Lung (tissue), 12 donors: ENCODE results near the gene CIRBP. TPM values are rescaled to one million over a fixed set of nuclear protein-coding genes. Genes with fewer than 3 reads are reported as not detected.

Source experiments
- ATAC-seq: fragments of 200-7000 bp; cut with Tn5 transposase; one replicate; pipeline ENCODE4 v1.9.1; 2020; ENCODE audit warnings: moderate number of reproducible peaks; ENCODE audit not compliant: insufficient read depth, low FRiP score
- DNase-seq, 3 donors: peaks; one replicate each; pipeline ENCODE4 v3.0.0-alpha.2; 2013 to 2017
- H3K27ac ChIP-seq, 2 donors: one replicate each; pipeline ENCODE4 v1.5.1; 2013; ENCODE audit warnings: mild to moderate bottlenecking in 2 of 2, moderate library complexity in 2 of 2, control low read depth in 1 of 2, inconsistent platforms in 1 of 2, low read depth in 1 of 2, low read length in 1 of 2
- H3K27me3 ChIP-seq, 3 donors: one replicate each; pipeline ENCODE4 v1.5.1; 2013; ENCODE audit warnings: low read length in 2 of 3; ENCODE audit not compliant: control insufficient read depth in 3 of 3, insufficient read depth in 3 of 3
- H3K36me3 ChIP-seq, 4 donors: one replicate each; pipeline ENCODE4 v1.5.1; 2013; ENCODE audit warnings: low read length in 4 of 4, mild to moderate bottlenecking in 1 of 4, moderate library complexity in 1 of 4; ENCODE audit not compliant: control insufficient read depth in 4 of 4, insufficient read depth in 4 of 4
- H3K4me1 ChIP-seq, 5 donors: one replicate each; pipeline ENCODE4 v1.5.1; 2013; ENCODE audit warnings: low read length in 5 of 5, mild to moderate bottlenecking in 2 of 5, moderate library complexity in 1 of 5; ENCODE audit not compliant: control insufficient read depth in 5 of 5, insufficient read depth in 5 of 5
- H3K4me3 ChIP-seq: one replicate; pipeline ENCODE4 v1.5.1; 2013; ENCODE audit warnings: mild to moderate bottlenecking, control low read depth, moderate library complexity
- H3K9ac ChIP-seq, 2 donors: one replicate each; pipeline ENCODE4 v1.5.1; 2013; ENCODE audit warnings: low read length in 2 of 2, control low read depth in 1 of 2; ENCODE audit not compliant: insufficient read depth in 1 of 2
- H3K9me3 ChIP-seq, 4 donors: one replicate each; pipeline ENCODE4 v1.5.1; 2013; ENCODE audit warnings: low read length in 3 of 4, mild to moderate bottlenecking in 1 of 4, moderate library complexity in 1 of 4; ENCODE audit not compliant: control insufficient read depth in 4 of 4, insufficient read depth in 3 of 4
- CTCF ChIP-seq: IDR thresholded peaks from 2 replicates; pipeline ENCODE4 v1.5.1; 2012; ENCODE audit warnings: mild to moderate bottlenecking; ENCODE audit errors: control extremely low read depth, extremely low read depth
- WGBS, 2 donors: extraction: QIAGEN DNeasy Blood & Tissue Kit; methylation state at CpG; one replicate each; pipeline ENCODE4 v1.1.7; 2013; 5-methylcytosine and 5-hydroxymethylcytosine counted together
- polyA plus RNA-seq, 2 donors: library from polyadenylated mRNA; stranded (reverse); fragments of 200-250 nt; gene quantifications; one replicate each; pipeline ENCODE4 v1.2.1, GENCODE V29; 2013
- total RNA-seq, 2 donors: library from RNA; depleted of rRNA in 1 of 2; stranded (reverse); fragments of >200 nt in 1 of 2; gene quantifications; one replicate each; pipeline ENCODE4 v1.2.1, GENCODE V29; 2014 to 2021
- donor health status: control.
- donor health status: control.
- donor health status: Bipolar disorder and iron deficiency.
- donor health status: healthy.
- donor health status: DM: yes; HTN: yes; CAD: no.

Gene CIRBP
- total and polyA plus RNA-seq, 4 donors, result 313 to 488 (median 439) TPM

GRCh38 chr19:1236576-1236975, 32.6 kb upstream of the CIRBP start:
- H3K4me3 ChIP-seq, result no peak overlapping the region
- 21 to 62% methylated on average over 5 to 39 of the region's 42 CpGs for WGBS, 2 donors
- H3K9me3 ChIP-seq, result no peaks in the 10 kb centered on the region
- ATAC-seq (no peak), DNase-seq (peak in 1 of 3 donors; percentile 6)
- no peaks in the 10 kb centered on the region for H3K27me3 ChIP-seq
- H3K9ac ChIP-seq, result no peak overlapping the region
- TF ChIP-seq CTCF, result no peak
- H3K36me3 ChIP-seq, result no peaks in the 10 kb centered on the region
- peaks cover 0 to 34% (median 12%) of the 10 kb centered on the region in 5 donors for H3K4me1 ChIP-seq
- H3K27ac ChIP-seq, result no peak overlapping the region

GRCh38 chr19:1237027-1237659, 32.0 kb upstream of the CIRBP start:
- Histone ChIP-seq H3K9me3 (no peaks in the 10 kb centered on the region), H3K9ac (no peak overlapping the region), H3K27me3 (no peaks in the 10 kb centered on the region), H3K4me1 (peaks cover 0 to 33% (median 12%) of the 10 kb centered on the region in 5 donors), H3K27ac (no peak overlapping the region), H3K4me3 (peak overlapping the region; percentile 29), H3K36me3 (no peaks in the 10 kb centered on the region)
- DNase-seq (peak; percentile 63 to 72 (median 68)), ATAC-seq (no peak)
- WGBS, 2 donors, result 1 to 2% methylated on average over 32 to 60 of the region's 60 CpGs
- TF ChIP-seq CTCF, result no peak

GRCh38 chr19:1237754-1238368, 31.3 kb upstream of the CIRBP start, which contains the start of gene CBARP:
CBARP (minus strand) TSS chr19:1238005; CDS start chr19:1236100, 1,905 bp downstream.
- peak in 2 of 3 donors; percentile 29 to 62 for DNase-seq

More at GRCh38 chr19:1237754-1238368, 31.3 kb upstream of the CIRBP start, which contains the start of gene CBARP:
- no peaks in the 10 kb centered on the region for H3K9me3 ChIP-seq
- H3K27me3 ChIP-seq, result no peaks in the 10 kb centered on the region
- H3K27ac ChIP-seq, result peak within 1 kb of the TSS in 1 of 2 donors; percentile 18
- H3K36me3 ChIP-seq, result no peaks in the 10 kb centered on the region
- H3K4me1 ChIP-seq, result peaks cover 0 to 30% (median 7%) of the 10 kb centered on the region in 5 donors
- no peak for TF ChIP-seq CTCF
- no peak for ATAC-seq
- WGBS, 2 donors, result 1% methylated on average over 44 to 87 of the region's 87 CpGs
- no peak within 1 kb of the TSS for H3K9ac ChIP-seq
- H3K4me3 ChIP-seq, result peak within 1 kb of the TSS; percentile 29
